NCI-H146 treated with DMSO at 0.1 percent for 48 hours (cell line): Measurements from ENCODE around the gene TRIM54.
"Not testable (repeated sequence)": the region's sequence is repeated elsewhere in the genome, so short reads cannot be mapped to it uniquely, and the experiment has no call there.

Source experiments
- DNase-seq: peaks from one replicate; lab custom pipeline; 2025; ENCODE audit not compliant: unreplicated experiment; lab: John Stamatoyannopoulos, UW

TRIM54 gene

DNA sequence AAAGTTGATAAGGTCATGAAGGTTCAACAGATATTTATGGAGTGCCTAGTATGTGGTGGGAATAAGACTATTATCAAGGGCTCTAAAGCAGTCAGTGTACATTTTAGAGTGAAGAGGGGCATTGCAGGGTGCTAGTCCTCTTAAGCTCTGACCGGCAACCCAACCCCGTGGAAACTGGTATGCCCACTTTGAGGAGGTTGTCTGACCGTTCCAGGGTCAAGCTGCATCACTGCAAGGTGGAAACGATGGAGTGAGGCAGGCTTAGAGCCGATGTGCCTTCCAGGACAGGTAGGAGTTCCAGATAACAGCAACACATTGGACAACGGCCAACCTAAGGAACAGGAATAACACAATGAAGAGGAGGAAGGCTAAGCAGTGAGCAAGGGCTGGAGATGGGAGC lies 27.4 kb downstream of the TRIM54 start:
- no peak for DNase-seq

DNA sequence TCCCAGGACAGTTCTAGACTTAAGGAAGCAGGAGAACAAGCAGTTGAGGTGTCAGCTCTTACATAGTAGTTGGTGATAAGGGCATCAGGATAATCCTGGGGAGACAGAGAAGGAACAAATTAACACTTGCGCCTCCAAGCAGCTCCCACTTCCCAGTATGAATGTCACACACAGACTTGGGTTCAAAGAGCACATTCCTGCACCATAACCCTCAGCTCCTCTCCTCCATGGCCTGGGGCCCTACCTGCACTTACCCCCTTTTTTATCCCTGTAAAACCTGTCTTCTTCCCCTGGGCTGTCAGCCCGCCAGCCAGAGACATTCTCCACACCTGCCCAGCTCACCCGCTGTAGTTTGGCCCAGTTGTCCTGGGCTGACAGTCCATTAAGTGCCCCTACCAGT lies 29.9 kb downstream of the TRIM54 start:
- DNase-seq = no peak

DNA sequence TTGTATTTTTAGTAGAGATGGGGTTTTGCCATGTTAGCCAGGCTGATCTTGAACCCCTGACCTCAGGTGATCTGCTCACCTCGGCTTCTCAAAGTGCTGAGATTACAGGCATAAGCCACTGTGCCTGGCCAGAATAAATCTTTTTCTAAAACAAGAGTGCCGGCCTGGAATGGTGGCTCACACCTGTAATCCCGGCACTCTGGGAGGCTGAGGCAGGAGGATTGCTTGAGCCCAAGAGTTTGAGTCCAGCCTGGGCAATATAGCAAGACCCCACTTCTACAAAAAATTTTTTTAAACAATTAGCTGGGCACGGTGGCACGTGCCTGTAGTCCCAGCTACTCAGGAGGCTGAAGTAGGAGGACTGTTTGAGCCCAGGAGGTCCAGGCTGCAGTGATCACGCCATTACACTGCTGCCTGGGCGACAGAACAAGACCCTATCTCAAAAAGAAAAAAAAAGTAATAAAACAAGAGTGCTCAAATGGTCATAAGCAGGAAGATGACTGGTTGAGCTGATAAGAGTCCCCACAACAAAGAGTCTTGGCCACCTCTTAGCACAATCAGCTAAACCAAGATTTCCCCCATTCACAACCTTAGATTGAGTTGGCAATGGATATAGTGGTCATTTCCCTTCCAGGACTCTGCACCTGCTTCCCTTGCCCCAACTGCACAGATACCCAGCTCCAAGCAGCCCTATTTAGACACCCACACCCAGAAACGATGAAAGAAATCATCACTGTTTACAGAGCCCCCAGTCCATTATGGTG lies 31.8 kb downstream of the TRIM54 start:
- no peak for DNase-seq

DNA sequence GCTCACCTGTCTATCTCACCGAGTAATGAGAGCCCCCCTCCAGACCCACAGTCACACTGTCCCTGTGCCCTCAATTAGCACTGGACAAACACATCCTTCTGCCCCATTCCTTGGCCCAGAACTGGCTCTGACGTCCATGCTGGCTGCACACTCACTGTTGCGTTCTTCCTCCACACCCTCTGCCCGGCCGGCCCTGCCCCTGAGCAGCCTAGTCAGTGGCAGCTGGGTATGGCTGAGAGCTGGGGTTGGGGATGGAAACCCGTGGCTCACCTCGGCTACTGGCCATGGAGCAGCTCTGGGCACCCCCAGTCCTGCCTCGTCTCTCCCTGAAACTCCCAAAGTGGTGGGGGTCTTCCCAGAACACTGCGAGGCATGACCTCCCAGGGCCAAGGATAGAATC lies 32.5 kb downstream of the TRIM54 start:
- DNase-seq = no peak

DNA sequence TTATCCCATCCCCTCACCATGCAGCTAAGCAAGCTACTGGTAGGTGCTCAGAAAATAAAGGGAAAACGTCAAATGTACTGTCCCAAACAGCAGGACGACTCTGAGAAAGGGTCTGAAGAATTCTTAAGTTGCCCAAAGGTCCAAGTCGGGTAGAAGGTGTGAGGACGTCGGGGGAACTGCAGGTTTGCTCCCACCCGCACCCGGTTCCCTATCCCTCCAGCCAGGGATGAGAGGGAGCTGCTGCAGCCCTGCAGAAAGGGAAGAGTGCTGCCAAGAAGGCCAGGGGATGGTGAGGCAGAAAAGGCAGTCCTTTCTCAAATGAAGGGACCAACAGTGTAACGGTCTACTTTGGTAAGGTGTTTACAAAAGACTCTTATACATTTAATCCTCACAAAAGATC lies 32.9 kb downstream of the TRIM54 start:
- DNase-seq = no peak

DNA sequence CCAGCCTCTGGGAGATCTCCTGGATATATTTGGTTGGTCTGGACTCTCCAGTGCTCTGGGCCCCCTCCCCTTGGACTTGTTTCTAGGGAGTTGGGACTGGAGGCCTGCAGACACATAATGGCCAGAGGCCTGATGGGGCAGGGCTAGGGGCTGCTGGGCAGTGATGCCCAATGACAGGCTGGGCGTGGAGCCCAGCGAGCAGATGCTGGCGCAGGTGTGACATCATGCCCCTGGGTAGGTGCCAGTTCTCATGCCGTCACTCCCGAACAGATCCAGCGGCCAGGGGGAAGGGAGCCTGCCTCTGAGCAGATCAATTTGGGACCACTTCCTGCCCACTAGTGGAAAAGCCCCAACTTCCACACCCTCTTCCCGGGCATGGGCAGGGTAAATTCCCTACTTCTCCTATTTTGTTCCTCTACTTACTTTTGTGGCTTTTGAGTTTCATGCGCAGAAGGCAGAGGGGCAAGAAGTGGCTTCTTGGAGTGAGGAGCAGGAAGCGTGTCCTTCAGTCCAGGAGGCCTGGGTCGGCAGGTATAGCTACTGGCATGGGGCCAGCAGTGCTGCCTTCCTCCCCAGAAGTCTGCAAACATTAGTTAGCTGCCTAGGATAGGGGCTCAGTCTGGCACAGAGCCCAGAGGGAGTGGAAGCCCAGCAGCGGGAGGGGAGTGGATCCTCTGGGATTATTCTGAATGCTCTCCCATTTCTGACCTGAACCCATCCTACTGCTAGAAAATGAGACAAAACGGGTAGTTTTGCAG lies 34.6 kb downstream of the TRIM54 start:
- no peak for DNase-seq

DNA sequence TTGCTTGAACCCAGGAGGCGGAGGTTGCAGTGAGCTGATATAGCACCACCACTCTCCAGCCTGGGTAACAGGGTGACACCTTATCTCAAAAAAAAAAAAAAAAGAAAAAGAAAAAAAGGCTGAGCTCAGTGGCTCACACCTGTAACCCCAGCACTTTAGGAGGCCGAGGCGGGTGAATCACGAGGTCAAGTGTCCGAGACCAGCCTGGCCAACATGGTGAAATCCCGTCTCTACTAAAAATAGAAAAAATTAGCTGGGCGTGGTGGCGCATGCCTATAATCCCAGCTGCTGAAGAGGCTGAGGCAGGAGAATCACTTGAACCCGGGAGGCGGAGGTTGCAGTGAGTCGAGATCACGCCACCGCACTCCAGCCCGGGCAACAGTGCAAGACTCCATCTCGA lies 37.6 kb downstream of the TRIM54 start:
- not testable (repeated sequence) for DNase-seq

DNA sequence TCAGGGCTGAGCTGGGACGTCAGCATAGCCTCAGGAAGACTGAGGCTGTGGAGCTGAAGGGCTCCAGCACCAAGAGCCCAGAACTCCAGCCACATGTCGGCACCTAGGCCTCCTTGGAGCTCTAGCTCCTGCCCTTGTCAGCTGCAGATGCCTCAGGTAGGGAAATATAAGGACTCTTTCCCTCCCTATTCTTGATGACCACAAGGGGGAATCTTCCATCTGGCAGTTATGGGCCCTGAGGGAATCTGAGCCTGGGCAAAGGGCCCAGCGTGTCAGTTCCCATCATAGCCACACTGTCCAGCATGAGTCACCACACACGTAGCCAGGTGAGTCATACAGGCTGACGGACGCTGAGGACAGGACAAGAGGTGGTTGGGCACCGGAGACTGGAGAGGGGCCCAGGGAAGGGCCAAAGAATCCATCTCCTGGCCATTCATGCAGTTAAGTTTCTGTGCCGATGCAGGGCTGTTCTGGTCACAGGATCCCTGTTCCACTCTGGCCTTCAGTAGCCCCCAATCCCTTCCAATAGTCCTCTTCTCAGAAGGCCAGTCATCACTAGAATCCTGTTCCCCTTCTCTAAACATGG lies 38.8 kb downstream of the TRIM54 start:
- no peak for DNase-seq

DNA sequence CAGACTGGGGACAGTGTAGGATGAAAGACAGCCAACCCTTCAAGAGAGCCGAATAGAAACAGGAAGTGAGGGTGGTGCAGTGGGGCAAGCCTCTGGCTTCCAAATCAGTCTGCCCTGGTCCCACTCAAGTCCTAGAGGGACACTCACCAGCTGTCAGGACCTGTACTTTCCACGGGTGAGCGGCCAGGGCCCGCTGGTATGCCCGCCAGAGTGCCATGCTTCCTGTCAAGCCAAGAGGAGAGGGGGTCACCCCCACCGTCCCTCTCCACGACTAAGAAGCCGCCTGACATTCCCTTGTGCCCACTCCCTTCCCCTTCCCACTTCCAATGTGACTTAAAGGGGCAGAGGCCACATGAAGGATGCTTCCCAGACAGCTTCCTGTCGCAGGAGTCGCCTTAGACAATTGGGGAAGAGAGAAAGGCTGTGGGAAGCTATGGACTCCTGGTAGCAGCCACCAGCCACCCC lies 40.1 kb downstream of the TRIM54 start:
- DNase-seq = no peak

DNA sequence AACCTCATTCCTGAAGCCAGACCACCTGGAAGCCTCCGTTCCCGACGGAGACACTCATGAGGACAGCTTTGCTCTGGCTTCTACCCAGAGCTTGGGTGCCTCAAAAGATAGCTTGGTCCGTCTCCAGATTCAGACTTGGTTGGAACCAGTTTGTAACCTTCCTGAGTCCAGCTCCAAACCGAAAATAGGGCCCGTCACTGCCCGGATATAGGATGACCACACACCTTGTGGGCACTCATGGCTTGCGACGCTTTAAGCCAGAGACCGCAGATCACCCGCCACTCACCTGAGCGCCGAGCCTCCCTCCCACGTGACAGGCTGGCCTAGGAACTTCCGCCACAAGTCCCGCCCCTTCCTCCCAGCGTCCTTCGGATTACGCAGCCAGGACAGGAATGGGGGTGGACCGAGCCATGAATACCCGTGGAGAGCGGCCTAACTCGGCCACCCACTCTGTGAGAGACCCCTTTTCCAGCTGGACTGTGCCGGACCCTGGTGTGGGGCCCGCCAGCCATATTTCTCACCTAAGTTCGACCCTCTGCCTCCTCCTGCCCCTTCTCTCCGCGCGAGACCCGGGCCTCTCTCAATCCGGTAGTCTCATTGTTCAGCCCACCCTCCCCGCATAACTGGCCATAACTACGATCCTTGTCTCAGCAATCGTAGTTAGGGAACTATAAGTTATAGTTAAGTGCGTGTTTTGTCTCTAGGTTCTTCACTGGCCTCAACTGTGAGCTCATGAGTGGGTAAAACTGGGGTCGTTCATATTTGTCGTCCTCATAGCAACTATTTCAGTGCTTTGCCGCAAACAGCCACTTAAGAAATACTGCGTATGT lies 40.8 kb downstream of the TRIM54 start, which contains the start of gene MPV17:
MPV17 (minus strand) TSS at position 332 of the 830 bp plus-strand sequence. CDS start 580 bp downstream, outside the sequence.
- peak; percentile 74 for DNase-seq

DNA sequence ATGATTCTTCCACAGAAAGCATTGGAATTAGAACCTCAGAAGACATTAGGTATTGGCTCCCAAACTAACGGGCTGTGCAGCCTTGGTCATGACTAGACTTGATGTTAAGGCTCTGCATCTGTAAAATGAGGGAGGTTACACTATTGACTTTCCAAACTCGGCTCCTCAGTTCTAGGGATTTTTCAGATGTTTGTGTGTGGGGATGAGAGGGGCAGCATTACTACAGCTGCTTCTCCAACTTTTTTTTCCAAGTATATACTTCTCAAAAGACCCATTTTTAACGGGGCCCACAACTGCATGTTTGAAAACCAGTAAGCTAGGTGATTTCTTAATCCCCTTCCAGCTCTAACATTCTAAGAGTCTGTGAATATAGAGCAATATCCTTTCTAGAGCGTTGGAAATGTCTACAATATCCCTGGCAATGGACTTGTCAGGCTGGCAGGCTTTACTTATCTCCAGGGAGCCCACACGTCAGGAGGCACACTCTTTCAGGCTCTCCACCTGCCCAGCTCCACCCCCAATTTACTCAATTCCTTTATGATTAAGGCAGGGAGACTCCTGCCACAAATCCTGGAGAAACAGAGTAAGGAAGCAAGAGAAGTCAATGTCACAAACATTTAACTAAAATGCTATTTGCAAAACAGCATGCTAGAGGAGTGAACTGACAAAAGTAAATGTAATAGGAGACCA lies 41.5 kb downstream of the TRIM54 start:
- DNase-seq = no peak

DNA sequence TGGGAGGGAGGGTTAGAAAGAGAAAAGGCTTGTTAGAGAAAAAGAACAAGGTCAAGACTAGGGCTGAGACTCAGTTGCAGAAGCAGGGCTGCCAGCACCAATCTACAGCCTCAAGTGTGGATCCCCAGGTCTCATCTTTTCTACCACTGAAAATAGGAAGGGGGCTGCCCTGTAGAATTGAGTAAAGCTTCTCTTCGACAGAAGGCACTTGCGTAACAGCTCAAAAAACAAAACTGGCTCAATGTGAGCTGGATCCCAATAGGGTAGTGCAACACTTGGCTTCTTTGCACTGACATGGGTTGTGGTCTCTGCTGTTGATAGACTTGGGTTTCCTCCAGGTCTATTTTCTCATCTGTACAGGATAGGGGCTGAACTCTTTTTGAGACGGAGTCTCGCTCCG lies 42.5 kb downstream of the TRIM54 start:
- DNase-seq = no peak

DNA sequence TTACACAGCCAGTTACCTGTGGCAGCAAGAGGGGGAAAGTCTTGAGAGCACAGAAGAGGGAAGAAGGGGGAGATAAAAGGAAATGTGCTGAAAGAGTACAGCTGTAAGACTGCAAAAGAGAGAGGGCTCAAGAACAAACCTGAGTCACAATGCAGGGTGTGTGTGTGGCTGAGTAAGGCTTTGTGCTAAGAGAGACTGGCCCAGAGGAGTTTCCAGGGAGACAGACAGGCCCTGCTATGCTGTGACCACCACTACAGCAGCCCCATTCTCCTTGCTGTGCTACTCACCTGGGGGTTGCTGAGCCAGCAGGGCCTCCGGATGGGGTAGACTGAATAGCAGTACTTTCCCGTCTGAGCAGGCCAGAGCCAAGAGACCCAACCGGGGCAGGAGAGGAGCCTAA lies 53.1 kb downstream of the TRIM54 start:
- no peak for DNase-seq

DNA sequence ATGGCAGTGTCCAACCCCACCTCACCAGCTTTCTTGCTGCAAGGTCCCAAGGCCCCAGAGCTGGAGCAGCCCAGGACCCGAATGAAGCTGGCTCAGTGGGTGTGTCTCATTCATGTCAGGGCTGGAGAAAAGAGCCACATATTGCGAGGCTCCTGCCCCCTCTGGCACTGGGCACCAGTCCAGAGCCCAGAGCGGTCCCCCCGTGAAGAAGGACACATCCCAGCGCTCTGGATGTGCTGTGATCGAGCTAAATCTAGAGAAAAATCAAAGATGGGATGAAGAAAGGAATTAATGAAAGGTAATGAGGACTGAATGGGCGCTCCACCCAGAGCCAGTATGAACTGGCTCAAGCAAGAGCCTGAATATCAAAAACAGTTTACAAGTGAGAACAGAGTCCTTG lies 53.9 kb downstream of the TRIM54 start:
- DNase-seq = no peak

DNA sequence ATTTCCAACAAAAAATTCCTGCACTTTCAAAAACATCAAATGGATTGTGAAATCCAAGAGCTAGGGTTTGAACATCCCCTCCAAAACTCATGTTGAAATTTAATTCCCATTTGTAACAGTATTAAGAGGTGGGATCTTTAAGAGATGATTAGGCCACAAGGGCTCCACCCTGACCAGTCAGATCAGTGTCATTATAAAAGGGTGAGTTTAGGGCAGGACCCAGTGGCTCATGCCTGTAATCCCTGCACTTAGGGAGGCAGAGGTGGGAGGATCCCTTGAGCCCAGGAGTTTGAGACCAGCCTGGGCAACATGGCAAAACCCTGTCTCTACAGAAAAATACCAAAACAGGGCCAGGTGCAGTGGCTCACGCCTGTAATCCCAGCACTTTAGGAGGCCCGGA lies 65.4 kb downstream of the TRIM54 start:
- DNase-seq = no peak

DNA sequence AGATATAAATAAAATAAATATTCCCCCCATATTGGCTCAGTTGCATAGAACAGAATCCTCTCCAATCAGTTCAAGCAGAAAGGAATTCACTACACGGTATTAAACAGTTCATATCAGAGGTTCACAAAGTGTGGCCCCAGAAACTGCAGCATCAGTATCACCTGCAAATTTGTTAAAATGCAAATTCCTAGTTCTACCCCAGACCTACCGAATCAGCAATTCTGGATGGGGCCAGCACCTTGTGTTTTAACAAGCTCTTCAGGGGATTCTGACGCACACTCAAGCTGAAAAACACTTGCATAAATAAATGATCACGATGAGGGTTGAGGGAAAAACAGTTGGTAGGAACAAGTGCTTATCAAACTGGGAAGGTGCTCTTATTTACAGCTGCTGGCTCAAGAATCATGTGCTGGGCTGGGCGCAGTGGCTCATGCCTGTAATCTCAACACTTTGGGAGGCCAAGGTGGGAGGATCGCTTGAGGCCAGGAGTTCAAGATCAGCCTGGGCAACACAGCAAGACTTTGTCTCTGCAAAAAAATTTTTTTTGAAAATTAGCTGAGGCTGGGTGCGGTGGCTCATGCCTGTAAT lies 68.0 kb downstream of the TRIM54 start:
- no peak for DNase-seq

DNA sequence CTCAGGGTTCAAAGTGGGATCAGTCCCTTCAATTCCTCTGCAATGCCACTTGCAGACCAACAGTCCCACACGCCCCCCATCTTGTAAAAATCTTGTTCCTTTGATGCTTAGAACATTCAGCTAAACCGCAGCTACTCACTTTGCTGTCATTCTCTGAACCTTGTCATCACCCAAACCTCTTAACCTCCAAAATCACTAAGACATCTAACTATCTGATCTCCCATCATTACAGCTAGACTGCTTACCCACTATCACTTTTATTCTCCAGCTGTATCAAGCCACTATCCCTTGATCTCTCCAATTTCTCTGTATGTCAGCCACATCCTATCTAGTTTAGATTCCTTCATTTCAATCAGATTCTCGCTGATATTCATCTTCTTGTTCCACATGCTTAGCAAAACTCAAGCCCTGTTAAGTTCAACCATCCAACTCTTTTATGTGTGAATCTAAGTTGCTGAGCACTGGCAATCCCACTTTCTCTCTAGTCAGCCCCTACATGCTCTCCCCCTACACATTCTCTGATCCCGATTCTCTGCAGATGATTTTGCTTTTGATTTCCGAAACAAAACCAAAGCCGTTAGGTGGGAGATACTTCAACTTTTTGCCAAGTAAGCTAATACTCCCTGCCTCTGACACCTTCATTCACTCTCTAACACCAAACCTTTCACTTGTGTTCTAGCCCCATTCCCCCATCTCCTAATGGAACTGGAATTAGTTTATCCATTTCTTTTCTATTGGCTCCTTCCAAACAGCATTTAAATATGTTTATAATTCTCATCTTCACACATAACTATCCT lies 69.8 kb downstream of the TRIM54 start:
- no peak for DNase-seq

DNA sequence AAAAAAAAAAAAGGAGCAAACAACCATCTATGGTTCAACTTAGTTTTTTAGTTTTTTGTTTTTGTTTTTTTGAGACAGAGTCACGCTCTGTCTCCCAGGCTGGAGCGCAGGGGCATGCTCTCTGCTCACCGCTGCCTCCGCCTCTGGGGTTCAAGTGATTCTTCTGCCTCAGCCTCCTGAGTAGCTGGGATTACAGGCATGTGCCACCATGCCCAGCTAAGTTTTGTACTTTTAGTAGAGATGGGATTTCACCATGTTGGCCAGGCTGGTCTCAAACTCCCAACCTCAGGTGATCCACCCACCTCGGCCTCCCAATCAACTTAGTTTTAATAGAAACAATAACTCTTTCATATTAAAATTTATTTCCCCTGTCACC lies 71.1 kb downstream of the TRIM54 start:
- not testable (repeated sequence) for DNase-seq
